Ovary (tissue), 3 donors: Measurements from ENCODE around the gene GARNL3.

Experiments
- CTCF ChIP-seq, 3 donors: fragments of 450-650 bp in 2 of 3; fragments of 200-600 bp in 1 of 3; IDR thresholded peaks; one replicate each; pipeline versions ENCODE4 v1.5.1 to v1.8.0; 2016 to 2022; ENCODE audit warnings: antibody characterized with exemption in 3 of 3, mild to moderate bottlenecking in 1 of 3
- EP300 ChIP-seq: sonication (generic); formaldehyde crosslinking; IDR thresholded peaks from one replicate; pipeline ENCODE4 v1.6.1; 2017; ENCODE audit warnings: antibody characterized with exemption
- POLR2A ChIP-seq: fragments of 450-650 bp; IDR thresholded peaks from one replicate; pipeline ENCODE4 v1.6.1; 2017; ENCODE audit warnings: antibody characterized with exemption, mild to moderate bottlenecking, moderate library complexity
- donor health status: DM: no; HTN: no; CAD: no.

GRCh38 chr9:127366594-127366993 is 102.0 kb downstream of the GARNL3 start:
- TF ChIP-seq CTCF (IDR thresholded peaks at IDR 0.05) (no peak), POLR2A (no peak), EP300 (no peak)
